ENCODE measurements around the gene TTLL11.
"Not testable (repeated sequence)": the region's sequence is repeated elsewhere in the genome, so short reads cannot be mapped to it uniquely, and the experiment has no call there.

Gene TTLL11

GRCh38 chr9:122005597-122005996 is 87.5 kb downstream of the TTLL11 start:
- DNase-seq (ENCODE audit: low read depth, low spot score): no peak

GRCh38 chr9:122004589-122004988 is 88.5 kb downstream of the TTLL11 start:
- no peak for DNase-seq (ENCODE audit: low read depth, low spot score)

- no peak for DNase-seq (ENCODE audit: low read depth, low spot score)
Measured at GRCh38 chr9:122001491-122002201, 91.5 kb downstream of the TTLL11 start.

GRCh38 chr9:122000526-122000925 is 92.6 kb downstream of the TTLL11 start:
- DNase-seq (ENCODE audit: low read depth, low spot score): not testable (repeated sequence)

- no peak for DNase-seq (ENCODE audit: low read depth, low spot score)
Measured at GRCh38 chr9:121999556-121999955, 93.6 kb downstream of the TTLL11 start.

GRCh38 chr9:121998513-121999049 is 94.5 kb downstream of the TTLL11 start:
- DNase-seq (ENCODE audit: low read depth, low spot score): no peak

GRCh38 chr9:121997791-121998190 is 95.3 kb downstream of the TTLL11 start:
- no peak for DNase-seq (ENCODE audit: low read depth, low spot score)

- no peak for DNase-seq (ENCODE audit: low read depth, low spot score)
Measured at GRCh38 chr9:121996783-121997182, 96.3 kb downstream of the TTLL11 start.

- DNase-seq (ENCODE audit: low read depth, low spot score): no peak
Measured at GRCh38 chr9:121995997-121996396, 97.1 kb downstream of the TTLL11 start.

- no peak for DNase-seq (ENCODE audit: low read depth, low spot score)
Measured at GRCh38 chr9:121992571-121993212, 100.4 kb downstream of the TTLL11 start.

- no peak for DNase-seq (ENCODE audit: low read depth, low spot score)
Measured at GRCh38 chr9:121991307-121991661, 101.8 kb downstream of the TTLL11 start.

GRCh38 chr9:121990600-121991306 is 102.4 kb downstream of the TTLL11 start:
- DNase-seq (ENCODE audit: low read depth, low spot score): no peak

GRCh38 chr9:121989010-121989409 is 104.1 kb downstream of the TTLL11 start:
- DNase-seq (ENCODE audit: low read depth, low spot score): no peak

GRCh38 chr9:121987314-121987713 is 105.8 kb downstream of the TTLL11 start:
- no peak for DNase-seq (ENCODE audit: low read depth, low spot score)

GRCh38 chr9:121985792-121986494 is 107.2 kb downstream of the TTLL11 start:
- no peak for DNase-seq (ENCODE audit: low read depth, low spot score)

- no peak for DNase-seq (ENCODE audit: low read depth, low spot score)
Measured at GRCh38 chr9:121984726-121985402, 108.2 kb downstream of the TTLL11 start.

GRCh38 chr9:121983736-121984135 is 109.4 kb downstream of the TTLL11 start:
- no peak for DNase-seq (ENCODE audit: low read depth, low spot score)

- DNase-seq (ENCODE audit: low read depth, low spot score): no peak
Measured at GRCh38 chr9:121981118-121981883, 111.8 kb downstream of the TTLL11 start.

- not testable (repeated sequence) for DNase-seq (ENCODE audit: low read depth, low spot score)
Measured at GRCh38 chr9:121980665-121981064, 112.4 kb downstream of the TTLL11 start.

GRCh38 chr9:121979736-121980135 is 113.4 kb downstream of the TTLL11 start:
- no peak for DNase-seq (ENCODE audit: low read depth, low spot score)

GRCh38 chr9:121976751-121977150 is 116.4 kb downstream of the TTLL11 start:
- DNase-seq (ENCODE audit: low read depth, low spot score): no peak
